Measurements from ENCODE around the gene PHF1. TPM values are rescaled to one million over a fixed set of nuclear protein-coding genes. Genes with fewer than 3 reads are reported as not detected.

PHF1 gene
- total and polyA plus RNA-seq, 2 of the 13 experiments (the other 11 are each of a cell fraction or from before 2014, with no cell fraction given): 25.4 to 61.9 TPM

GRCh38 chr6:33424855-33425667, 14.2 kb downstream of the PHF1 start (continued):
- TF ChIP-seq KLF13 (CRISPR knock-in tag; IDR thresholded peaks at IDR 0.05): no peak
- no peak for TF ChIP-seq ZNF280B (CRISPR knock-in tag; IDR thresholded peaks at IDR 0.05; ENCODE audit: borderline replicate concordance)
- no peak for TF ChIP-seq GLI4 (CRISPR knock-in tag; IDR thresholded peaks at IDR 0.05; ENCODE audit: borderline replicate concordance)
- no peak for TF ChIP-seq ERF (CRISPR knock-in tag; IDR thresholded peaks at IDR 0.05)
- TF ChIP-seq ELF4 (CRISPR knock-in tag; IDR thresholded peaks at IDR 0.05; ENCODE audit: borderline replicate concordance): 0 out of 2 replicates have a peak, but pooled peaks have one; percentile 34
- TF ChIP-seq SCMH1 (CRISPR knock-in tag; IDR thresholded peaks at IDR 0.05; ENCODE audit: borderline replicate concordance): no peak
- TF ChIP-seq ZNF572 (CRISPR knock-in tag; IDR thresholded peaks at IDR 0.05): 0 out of 2 replicates have a peak, but pooled peaks have one; percentile 63
- no peak for TF ChIP-seq RXRA (CRISPR knock-in tag; IDR thresholded peaks at IDR 0.05)
- TF ChIP-seq PHF8 (CRISPR knock-in tag; IDR thresholded peaks at IDR 0.05): no peak
- 0 out of 2 replicates have a peak, but pooled peaks have one; percentile 47 for TF ChIP-seq ZNF441 (CRISPR knock-in tag; IDR thresholded peaks at IDR 0.05; ENCODE audit: borderline replicate concordance)
- peak; percentile 30; the same call in 1 of the 2 replicates for TF ChIP-seq SAFB2 (CRISPR knock-in tag; IDR thresholded peaks at IDR 0.05; ENCODE audit: borderline replicate concordance, low read depth)
- TF ChIP-seq, protein P1, sequence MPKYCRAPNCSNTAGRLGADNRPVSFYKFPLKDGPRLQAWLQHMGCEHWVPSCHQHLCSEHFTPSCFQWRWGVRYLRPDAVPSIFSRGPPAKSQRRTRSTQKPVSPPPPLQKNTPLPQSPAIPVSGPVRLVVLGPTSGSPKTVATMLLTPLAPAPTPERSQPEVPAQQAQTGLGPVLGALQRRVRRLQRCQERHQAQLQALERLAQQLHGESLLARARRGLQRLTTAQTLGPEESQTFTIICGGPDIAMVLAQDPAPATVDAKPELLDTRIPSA (CRISPR knock-in tag; IDR thresholded peaks at IDR 0.05; ENCODE audit: borderline replicate concordance): no peak
- TF ChIP-seq CEBPB (IDR thresholded peaks at IDR 0.05; ENCODE audit: borderline replicate concordance, low read depth, low read length): no peak
- no peak for TF ChIP-seq ZNF317 (CRISPR knock-in tag; IDR thresholded peaks at IDR 0.05)
- TF ChIP-seq MZF1 (CRISPR knock-in tag; IDR thresholded peaks at IDR 0.05; ENCODE audit: borderline replicate concordance): no peak
- peak; percentile 3; the same call in 1 of the 2 replicates for TF ChIP-seq KDM5B (CRISPR knock-in tag; IDR thresholded peaks at IDR 0.05; ENCODE audit: borderline replicate concordance)
- peak; percentile 60; the same call in 1 of the 2 replicates for TF ChIP-seq EEA1 (CRISPR knock-in tag; IDR thresholded peaks at IDR 0.05; ENCODE audit: borderline replicate concordance)
- TF ChIP-seq, protein P2, sequence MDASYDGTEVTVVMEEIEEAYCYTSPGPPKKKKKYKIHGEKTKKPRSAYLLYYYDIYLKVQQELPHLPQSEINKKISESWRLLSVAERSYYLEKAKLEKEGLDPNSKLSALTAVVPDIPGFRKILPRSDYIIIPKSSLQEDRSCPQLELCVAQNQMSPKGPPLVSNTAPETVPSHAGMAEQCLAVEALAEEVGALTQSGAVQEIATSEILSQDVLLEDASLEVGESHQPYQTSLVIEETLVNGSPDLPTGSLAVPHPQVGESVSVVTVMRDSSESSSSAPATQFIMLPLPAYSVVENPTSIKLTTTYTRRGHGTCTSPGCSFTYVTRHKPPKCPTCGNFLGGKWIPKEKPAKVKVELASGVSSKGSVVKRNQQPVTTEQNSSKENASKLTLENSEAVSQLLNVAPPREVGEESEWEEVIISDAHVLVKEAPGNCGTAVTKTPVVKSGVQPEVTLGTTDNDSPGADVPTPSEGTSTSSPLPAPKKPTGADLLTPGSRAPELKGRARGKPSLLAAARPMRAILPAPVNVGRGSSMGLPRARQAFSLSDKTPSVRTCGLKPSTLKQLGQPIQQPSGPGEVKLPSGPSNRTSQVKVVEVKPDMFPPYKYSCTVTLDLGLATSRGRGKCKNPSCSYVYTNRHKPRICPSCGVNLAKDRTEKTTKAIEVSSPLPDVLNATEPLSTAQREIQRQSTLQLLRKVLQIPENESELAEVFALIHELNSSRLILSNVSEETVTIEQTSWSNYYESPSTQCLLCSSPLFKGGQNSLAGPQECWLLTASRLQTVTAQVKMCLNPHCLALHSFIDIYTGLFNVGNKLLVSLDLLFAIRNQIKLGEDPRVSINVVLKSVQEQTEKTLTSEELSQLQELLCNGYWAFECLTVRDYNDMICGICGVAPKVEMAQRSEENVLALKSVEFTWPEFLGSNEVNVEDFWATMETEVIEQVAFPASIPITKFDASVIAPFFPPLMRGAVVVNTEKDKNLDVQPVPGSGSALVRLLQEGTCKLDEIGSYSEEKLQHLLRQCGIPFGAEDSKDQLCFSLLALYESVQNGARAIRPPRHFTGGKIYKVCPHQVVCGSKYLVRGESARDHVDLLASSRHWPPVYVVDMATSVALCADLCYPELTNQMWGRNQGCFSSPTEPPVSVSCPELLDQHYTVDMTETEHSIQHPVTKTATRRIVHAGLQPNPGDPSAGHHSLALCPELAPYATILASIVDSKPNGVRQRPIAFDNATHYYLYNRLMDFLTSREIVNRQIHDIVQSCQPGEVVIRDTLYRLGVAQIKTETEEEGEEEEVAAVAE (CRISPR knock-in tag; IDR thresholded peaks at IDR 0.05; ENCODE audit: borderline replicate concordance): no peak
- no peak for TF ChIP-seq ZNF33A (CRISPR knock-in tag; IDR thresholded peaks at IDR 0.05; ENCODE audit: borderline replicate concordance)
- TF ChIP-seq ZNF790 (CRISPR knock-in tag; IDR thresholded peaks at IDR 0.05; ENCODE audit: borderline replicate concordance): no peak
- TF ChIP-seq, protein P3, sequence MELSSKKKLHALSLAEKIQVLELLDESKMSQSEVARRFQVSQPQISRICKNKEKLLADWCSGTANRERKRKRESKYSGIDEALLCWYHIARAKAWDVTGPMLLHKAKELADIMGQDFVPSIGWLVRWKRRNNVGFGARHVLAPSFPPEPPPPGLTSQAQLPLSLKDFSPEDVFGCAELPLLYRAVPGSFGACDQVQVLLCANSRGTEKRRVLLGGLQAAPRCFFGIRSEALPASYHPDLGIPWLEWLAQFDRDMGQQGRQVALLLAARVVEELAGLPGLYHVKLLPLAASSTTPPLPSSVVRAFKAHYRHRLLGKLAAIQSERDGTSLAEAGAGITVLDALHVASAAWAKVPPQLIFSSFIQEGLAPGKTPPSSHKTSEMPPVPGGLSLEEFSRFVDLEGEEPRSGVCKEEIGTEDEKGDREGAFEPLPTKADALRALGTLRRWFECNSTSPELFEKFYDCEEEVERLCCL (CRISPR knock-in tag; IDR thresholded peaks at IDR 0.05; ENCODE audit: borderline replicate concordance): no peak
